K562 (cell line): Measurements from ENCODE around the gene CNTRL.

Experiments
- ETV6 ChIP-seq, 3 experiments: fragments of 150-350 bp in 1 of 3; sonication (generic) in 1 of 3; formaldehyde crosslinking in 1 of 3; IDR thresholded peaks; 2 replicates each; pipeline versions ENCODE4 v1.6.1 to v1.8.0; 2014 to 2022; ENCODE audit warnings: borderline replicate concordance in 2 of 3, low read depth in 2 of 3, antibody characterized with exemption in 1 of 3, low read length in 1 of 3, mild to moderate bottlenecking in 1 of 3, missing genetic modification reagents in 1 of 3
- NR1H2 ChIP-seq: sonication (generic); formaldehyde crosslinking; IDR thresholded peaks from 2 replicates; pipeline ENCODE4 v1.4.0; 2020; ENCODE audit warnings: mild to moderate bottlenecking, missing genetic modification reagents
- SMAD2 ChIP-seq: fragments of 150-350 bp; IDR thresholded peaks from 2 replicates; pipeline ENCODE4 v1.6.1; 2014; ENCODE audit warnings: low read depth, mild to moderate bottlenecking, low read length
- ZNF121 ChIP-seq: sonication (generic); formaldehyde crosslinking; conservative IDR thresholded peaks from 2 replicates; pipeline ENCODE4 v1.8.0; 2022; ENCODE audit warnings: missing genetic modification reagents

DNA sequence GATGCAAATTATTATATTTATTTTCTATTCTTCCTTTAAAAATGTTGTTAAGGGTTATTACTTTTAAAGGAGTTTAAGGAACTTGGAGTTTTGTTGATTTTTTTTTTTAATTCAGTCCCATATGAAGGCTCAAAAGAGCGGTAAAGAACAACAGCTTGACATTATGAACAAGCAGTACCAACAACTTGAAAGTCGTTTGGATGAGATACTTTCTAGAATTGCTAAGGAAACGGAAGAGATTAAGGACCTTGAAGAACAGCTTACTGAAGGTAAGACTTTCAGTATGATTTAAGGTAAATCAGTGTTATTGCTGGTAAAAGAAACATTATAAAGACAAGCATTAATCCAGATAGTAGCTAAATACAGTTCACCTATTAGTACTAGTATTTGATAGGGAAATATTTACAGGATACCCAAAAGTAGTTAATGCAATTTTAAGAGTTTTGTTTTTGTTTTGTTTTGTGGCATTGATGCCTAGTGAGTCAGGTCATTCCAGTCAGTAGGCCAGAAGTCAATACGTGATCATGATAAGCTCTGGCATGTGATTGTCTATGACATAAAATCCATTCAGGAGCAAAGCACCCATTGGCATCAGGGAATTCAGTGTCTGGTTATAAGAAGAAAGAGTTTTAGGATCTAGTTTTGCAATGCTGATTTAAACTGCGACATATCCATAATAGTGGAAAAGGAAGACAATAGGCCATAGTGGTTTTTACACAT, 49.2 kb downstream of the CNTRL start:
- no peak for TF ChIP-seq SMAD2
- TF ChIP-seq NR1H2 (CRISPR knock-in tag) = no peak
- no peak for TF ChIP-seq ETV6 (IDR thresholded peaks at IDR 0.05; ENCODE audit: borderline replicate concordance in 1 of 2, low read depth in 2 of 2, low read length in 1 of 2)
- no peak for TF ChIP-seq ETV6 (CRISPR knock-in tag; IDR thresholded peaks at IDR 0.05; ENCODE audit: borderline replicate concordance)
- TF ChIP-seq ZNF121 (CRISPR knock-in tag) = no peak
